ENCODE results near the gene CACNA1A.
A peak's percentile ranks its signal among the peaks of the same experiment; 100 is the strongest.

The CACNA1A gene

GRCh38 chr19:13441810-13442512 is 64.3 kb downstream of the CACNA1A start:
- Histone ChIP-seq H4K8ac (ENCODE audit: low read depth, low read length) (no peak overlapping the region), H3K79me1 (ENCODE audit: low read length) (no peaks in the 10 kb centered on the region)
- WGBS (ENCODE audit: extremely low coverage, insufficient coverage, insufficient read length): no CpG with 5 or more reads among the region's 10 CpGs

GRCh38 chr19:13437919-13438618 is 68.2 kb downstream of the CACNA1A start:
- Histone ChIP-seq H3K36me3 (ENCODE audit: control insufficient read depth in 1 of 2, insufficient read depth in 2 of 2, low read length in 2 of 2) (no peaks in the 10 kb centered on the region), H3K23ac (ENCODE audit: low read length) (no peak overlapping the region), H3K18ac (ENCODE audit: low read length) (no peak overlapping the region), H3K4ac (ENCODE audit: low read depth, low read length) (no peak overlapping the region), H2BK120ac (ENCODE audit: insufficient read depth, low read length, poor library complexity) (no peak overlapping the region), H3K4me1 (ENCODE audit: control insufficient read depth in 1 of 2, insufficient read depth in 2 of 2, low read length in 2 of 2) (no peaks in the 10 kb centered on the region), H3K27ac (ENCODE audit: low read depth, low read length) (no peak overlapping the region), H3K9me3 (ENCODE audit: insufficient read depth, low read depth, low read length) (no peaks in the 10 kb centered on the region), H2AFZ (ENCODE audit: insufficient read depth, low read length, poor library complexity) (no peak overlapping the region), H2BK12ac (ENCODE audit: low read length) (no peak overlapping the region), H4K12ac (ENCODE audit: low read depth, low read length) (no peak overlapping the region), H2AK5ac (ENCODE audit: low read length) (no peak overlapping the region), H3K27me3 (ENCODE audit: insufficient read depth, low read length) (no peaks in the 10 kb centered on the region), H2BK5ac (ENCODE audit: low read depth, low read length, poor library complexity) (no peak overlapping the region), H3K14ac (ENCODE audit: low read length) (no peak overlapping the region), H3K79me2 (ENCODE audit: control insufficient read depth, insufficient read depth, low read length, poor library complexity) (no peaks in the 10 kb centered on the region), H4K8ac (ENCODE audit: low read depth, low read length) (no peak overlapping the region), H4K91ac (ENCODE audit: low read depth, low read length) (no peak overlapping the region), H3K9ac (ENCODE audit: low read length) (no peak overlapping the region), H3K4me3 (ENCODE audit: low read depth, low read length) (no peak overlapping the region), H3K4me2 (ENCODE audit: low read length) (no peak overlapping the region), H3K79me1 (ENCODE audit: low read length) (no peaks in the 10 kb centered on the region)
- DNase-seq: no peak
- no CpG with 5 or more reads among the region's 6 CpGs for WGBS (ENCODE audit: extremely low coverage, insufficient coverage, insufficient read length)

More at GRCh38 chr19:13441810-13442512, 64.3 kb downstream of the CACNA1A start:
- H3K23ac ChIP-seq (ENCODE audit: low read length): no peak overlapping the region
- no peak overlapping the region for H2AFZ ChIP-seq (ENCODE audit: insufficient read depth, low read length, poor library complexity)
- H3K4me1 ChIP-seq (ENCODE audit: control insufficient read depth in 1 of 2, insufficient read depth in 2 of 2, low read length in 2 of 2): no peaks in the 10 kb centered on the region
- H3K14ac ChIP-seq (ENCODE audit: low read length): no peak overlapping the region
- no peaks in the 10 kb centered on the region for H3K79me2 ChIP-seq (ENCODE audit: control insufficient read depth, insufficient read depth, low read length, poor library complexity)
- no peak overlapping the region for H2BK120ac ChIP-seq (ENCODE audit: insufficient read depth, low read length, poor library complexity)
- DNase-seq: peak; percentile 44 to 74
- no peaks in the 10 kb centered on the region for H3K9me3 ChIP-seq (ENCODE audit: insufficient read depth, low read depth, low read length)
- H4K91ac ChIP-seq (ENCODE audit: low read depth, low read length): no peak overlapping the region
- no peak overlapping the region for H4K12ac ChIP-seq (ENCODE audit: low read depth, low read length)
- H3K18ac ChIP-seq (ENCODE audit: low read length): no peak overlapping the region
- H3K36me3 ChIP-seq (ENCODE audit: control insufficient read depth in 1 of 2, insufficient read depth in 2 of 2, low read length in 2 of 2): no peaks in the 10 kb centered on the region
- no peak overlapping the region for H2BK12ac ChIP-seq (ENCODE audit: low read length)
- no peaks in the 10 kb centered on the region for H3K27me3 ChIP-seq (ENCODE audit: insufficient read depth, low read length)
- H3K4me2 ChIP-seq (ENCODE audit: low read length): no peak overlapping the region
- no peak overlapping the region for H3K4me3 ChIP-seq (ENCODE audit: low read depth, low read length)
- no peak overlapping the region for H2BK5ac ChIP-seq (ENCODE audit: low read depth, low read length, poor library complexity)
- H3K4ac ChIP-seq (ENCODE audit: low read depth, low read length): no peak overlapping the region
- H2AK5ac ChIP-seq (ENCODE audit: low read length): no peak overlapping the region
- no peak overlapping the region for H3K9ac ChIP-seq (ENCODE audit: low read length)
- H3K27ac ChIP-seq (ENCODE audit: low read depth, low read length): no peak overlapping the region

- Histone ChIP-seq H4K12ac (ENCODE audit: low read depth, low read length) (no peak overlapping the region), H3K23ac (ENCODE audit: low read length) (no peak overlapping the region), H3K4ac (ENCODE audit: low read depth, low read length) (no peak overlapping the region), H3K18ac (ENCODE audit: low read length) (no peak overlapping the region), H2BK120ac (ENCODE audit: insufficient read depth, low read length, poor library complexity) (no peak overlapping the region), H3K4me1 (ENCODE audit: control insufficient read depth in 1 of 2, insufficient read depth in 2 of 2, low read length in 2 of 2) (no peaks in the 10 kb centered on the region), H2AFZ (ENCODE audit: insufficient read depth, low read length, poor library complexity) (no peak overlapping the region), H4K91ac (ENCODE audit: low read depth, low read length) (no peak overlapping the region), H3K9ac (ENCODE audit: low read length) (no peak overlapping the region), H2BK5ac (ENCODE audit: low read depth, low read length, poor library complexity) (no peak overlapping the region), H3K79me1 (ENCODE audit: low read length) (no peaks in the 10 kb centered on the region), H3K36me3 (ENCODE audit: control insufficient read depth in 1 of 2, insufficient read depth in 2 of 2, low read length in 2 of 2) (no peaks in the 10 kb centered on the region), H2AK5ac (ENCODE audit: low read length) (no peak overlapping the region), H3K9me3 (ENCODE audit: insufficient read depth, low read depth, low read length) (no peaks in the 10 kb centered on the region), H3K27ac (ENCODE audit: low read depth, low read length) (no peak overlapping the region), H3K4me2 (ENCODE audit: low read length) (no peak overlapping the region), H2BK12ac (ENCODE audit: low read length) (no peak overlapping the region), H3K79me2 (ENCODE audit: control insufficient read depth, insufficient read depth, low read length, poor library complexity) (no peaks in the 10 kb centered on the region), H3K14ac (ENCODE audit: low read length) (no peak overlapping the region), H4K8ac (ENCODE audit: low read depth, low read length) (no peak overlapping the region), H3K4me3 (ENCODE audit: low read depth, low read length) (no peak overlapping the region), H3K27me3 (ENCODE audit: insufficient read depth, low read length) (no peaks in the 10 kb centered on the region)
- no CpG with 5 or more reads among the region's 1 CpG for WGBS (ENCODE audit: extremely low coverage, insufficient coverage, insufficient read length)
- no peak for DNase-seq
These were observed 69.9 kb downstream of the CACNA1A start for GRCh38 chr19:13436352-13436751.

- H3K27me3 ChIP-seq (ENCODE audit: insufficient read depth, low read length): no peaks in the 10 kb centered on the region
- no peak overlapping the region for H3K14ac ChIP-seq (ENCODE audit: low read length)
- no peak overlapping the region for H3K4ac ChIP-seq (ENCODE audit: low read depth, low read length)
- no peak overlapping the region for H2BK120ac ChIP-seq (ENCODE audit: insufficient read depth, low read length, poor library complexity)
- H2AK5ac ChIP-seq (ENCODE audit: low read length): no peak overlapping the region
- no peak overlapping the region for H2AFZ ChIP-seq (ENCODE audit: insufficient read depth, low read length, poor library complexity)
- no peak overlapping the region for H2BK12ac ChIP-seq (ENCODE audit: low read length)
- no peak overlapping the region for H4K12ac ChIP-seq (ENCODE audit: low read depth, low read length)
- H3K23ac ChIP-seq (ENCODE audit: low read length): no peak overlapping the region
- H3K4me2 ChIP-seq (ENCODE audit: low read length): no peak overlapping the region
- peak; percentile 6 to 43 for DNase-seq
- no peak overlapping the region for H4K8ac ChIP-seq (ENCODE audit: low read depth, low read length)
- no peaks in the 10 kb centered on the region for H3K79me1 ChIP-seq (ENCODE audit: low read length)
- H3K18ac ChIP-seq (ENCODE audit: low read length): no peak overlapping the region
- no peak overlapping the region for H3K27ac ChIP-seq (ENCODE audit: low read depth, low read length)
- no peaks in the 10 kb centered on the region for H3K79me2 ChIP-seq (ENCODE audit: control insufficient read depth, insufficient read depth, low read length, poor library complexity)
- WGBS (ENCODE audit: extremely low coverage, insufficient coverage, insufficient read length): no CpG with 5 or more reads among the region's 5 CpGs
- no peak overlapping the region for H2BK5ac ChIP-seq (ENCODE audit: low read depth, low read length, poor library complexity)
- H4K91ac ChIP-seq (ENCODE audit: low read depth, low read length): no peak overlapping the region
- H3K9ac ChIP-seq (ENCODE audit: low read length): no peak overlapping the region
- peaks cover 3% of the 10 kb centered on the region for H3K9me3 ChIP-seq (ENCODE audit: insufficient read depth, low read depth, low read length)
- H3K36me3 ChIP-seq (ENCODE audit: control insufficient read depth in 1 of 2, insufficient read depth in 2 of 2, low read length in 2 of 2): no peaks in the 10 kb centered on the region
- H3K4me1 ChIP-seq (ENCODE audit: control insufficient read depth in 1 of 2, insufficient read depth in 2 of 2, low read length in 2 of 2): no peaks in the 10 kb centered on the region
- no peak overlapping the region for H3K4me3 ChIP-seq (ENCODE audit: low read depth, low read length)
These were observed 75.3 kb downstream of the CACNA1A start for GRCh38 chr19:13430790-13431582.

Measured in trophoblast cell (in vitro differentiated cells and primary cell).